Activated CD8-positive, alpha-beta T cell treated with anti-CD3 and anti-CD28 coated beads for 36 hours (primary cell): ENCODE measurements around the gene TBX1. TPM values are rescaled to one million over a fixed set of nuclear protein-coding genes. Genes with fewer than 3 reads are reported as not detected.

Experiments
- ATAC-seq: fragments of 200-7000 bp; cut with Tn5 transposase; one replicate; pipeline ENCODE4 v1.10.0; 2021; ENCODE audit warnings: mild to moderate bottlenecking, moderate library complexity
- CTCF ChIA-PET: fragments of 350-600 bp; sonication (Branson Sonifier 250); formaldehyde crosslinking; loops from one replicate; lab custom pipeline; 2021; ENCODE audit warnings: antibody characterized with exemption; lab: Charles Lee
- POLR2A ChIA-PET: fragments of 350-600 bp; sonication (Branson Sonifier 250); formaldehyde crosslinking; loops from one replicate; lab custom pipeline; 2021; ENCODE audit warnings: antibody characterized with exemption; lab: Charles Lee
- DNase-seq: peaks from one replicate; pipeline ENCODE4 v3.0.0-alpha.2; 2020
- H3K27ac Mint-ChIP-seq: one replicate; pipeline ENCODE4 v1.8.0; 2021; ENCODE audit warnings: mild to moderate bottlenecking, mixed read lengths
- H3K27me3 Mint-ChIP-seq: one replicate; pipeline ENCODE4 v1.8.0; 2021; ENCODE audit warnings: mixed read lengths
- H3K36me3 Mint-ChIP-seq: one replicate; pipeline ENCODE4 v1.8.0; 2021; ENCODE audit warnings: low read depth, mixed read lengths
- H3K4me1 Mint-ChIP-seq: one replicate; pipeline ENCODE4 v1.8.0; 2021; ENCODE audit warnings: low read depth, mixed read lengths
- H3K4me3 Mint-ChIP-seq: one replicate; pipeline ENCODE4 v1.8.0; 2021; ENCODE audit warnings: mild to moderate bottlenecking, moderate library complexity, mixed read lengths
- H3K9me3 Mint-ChIP-seq: one replicate; pipeline ENCODE4 v1.8.0; 2021; ENCODE audit warnings: mixed read lengths
- CTCF ChIP-seq: fragments of 200-600 bp; IDR thresholded peaks from one replicate; pipeline ENCODE4 v1.8.0; 2022; ENCODE audit warnings: antibody characterized with exemption, mild to moderate bottlenecking
- intact Hi-C: fragments of 100-400 bp; cut with micrococcal nuclease; formaldehyde crosslinking; loops from one replicate; pipeline ENCODE4 v1.10.0; 2022
- total RNA-seq, 2 experiments: library from RNA; stranded (reverse); gene quantifications; one replicate each; pipeline ENCODE4 v1.2.3, GENCODE V29; 2021

The TBX1 gene
- total RNA-seq, 2 experiments from 2014 or later, result not detected

DNA sequence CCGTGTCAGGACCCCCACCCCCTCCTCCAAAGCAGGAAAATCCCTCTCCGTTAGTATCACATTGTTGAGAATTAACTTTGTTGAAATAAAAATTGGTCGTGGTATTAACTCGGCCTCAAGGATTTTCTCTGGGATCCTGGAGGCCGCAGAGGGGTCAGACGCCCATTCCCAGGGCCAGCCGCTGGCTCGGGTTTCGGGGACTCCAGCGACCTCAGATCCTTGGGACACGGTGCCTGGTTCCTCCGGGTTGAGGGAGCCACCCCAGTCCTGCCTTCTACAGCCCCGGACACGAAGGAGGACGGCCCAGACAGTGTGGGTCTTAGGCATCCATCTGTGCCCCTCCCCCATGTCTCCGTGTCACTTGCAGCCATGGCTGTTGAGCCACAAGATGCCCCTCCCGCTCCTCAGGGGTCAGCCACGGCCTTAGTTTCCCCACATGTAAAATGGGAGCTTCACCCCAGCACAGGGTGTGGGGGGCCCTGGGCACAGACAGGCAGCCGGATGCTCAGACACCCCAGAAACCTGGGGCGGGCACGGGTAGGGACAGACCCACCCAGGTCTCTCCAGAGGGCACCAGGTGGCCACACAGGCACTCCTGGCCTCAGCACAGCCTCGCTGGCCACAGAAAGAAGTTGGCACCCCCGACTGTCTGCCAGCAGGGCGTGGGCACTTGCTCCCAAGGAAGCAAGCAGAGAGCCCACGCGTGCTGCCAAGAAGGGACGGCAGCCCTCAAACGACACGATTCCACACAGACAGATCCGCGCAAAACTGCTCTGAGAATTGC lies 21.7 kb upstream of the TBX1 start:
- no peak for DNase-seq
- no peaks in the 10 kb centered on the region for H3K9me3 Mint-ChIP-seq
- intact Hi-C loops, result no loop called here
- no peak for TF ChIP-seq CTCF
- H3K27me3 Mint-ChIP-seq, result no peaks in the 10 kb centered on the region
- CTCF ChIA-PET, result interaction anchor here (1.3 kb wide), 1 partner anchor 171 kb away, joined by 3 read pairs; no protein-coding TSS in a partner anchor
- H3K36me3 Mint-ChIP-seq, result no peaks in the 10 kb centered on the region
- POLR2A ChIA-PET, result no interaction called here
- no peak overlapping the region for H3K4me3 Mint-ChIP-seq
- H3K27ac Mint-ChIP-seq, result no peak overlapping the region
- no peak for ATAC-seq
- H3K4me1 Mint-ChIP-seq, result no peaks in the 10 kb centered on the region

GRCh38 chr22:19739448-19739895 lies 21.1 kb upstream of the TBX1 start:
- CTCF ChIA-PET, result no interaction called here
- no peaks in the 10 kb centered on the region for H3K36me3 Mint-ChIP-seq
- intact Hi-C loops, result no loop called here
- POLR2A ChIA-PET, result no interaction called here
- DNase-seq (no peak), ATAC-seq (no peak)
- no peaks in the 10 kb centered on the region for H3K27me3 Mint-ChIP-seq
- TF ChIP-seq CTCF, result no peak
- no peaks in the 10 kb centered on the region for H3K9me3 Mint-ChIP-seq
- H3K27ac Mint-ChIP-seq, result no peak overlapping the region
- no peak overlapping the region for H3K4me3 Mint-ChIP-seq
- H3K4me1 Mint-ChIP-seq, result no peaks in the 10 kb centered on the region

GRCh38 chr22:19739911-19740449 lies 20.6 kb upstream of the TBX1 start:
- DNase-seq (no peak), ATAC-seq (no peak)
- no peaks in the 10 kb centered on the region for H3K4me1 Mint-ChIP-seq
- H3K27ac Mint-ChIP-seq, result no peak overlapping the region
- no peaks in the 10 kb centered on the region for H3K9me3 Mint-ChIP-seq
- no peak overlapping the region for H3K4me3 Mint-ChIP-seq
- intact Hi-C loops, result no loop called here
- H3K27me3 Mint-ChIP-seq, result no peaks in the 10 kb centered on the region
- H3K36me3 Mint-ChIP-seq, result no peaks in the 10 kb centered on the region
- POLR2A ChIA-PET, result no interaction called here
- TF ChIP-seq CTCF, result no peak
- CTCF ChIA-PET, result no interaction called here

DNA sequence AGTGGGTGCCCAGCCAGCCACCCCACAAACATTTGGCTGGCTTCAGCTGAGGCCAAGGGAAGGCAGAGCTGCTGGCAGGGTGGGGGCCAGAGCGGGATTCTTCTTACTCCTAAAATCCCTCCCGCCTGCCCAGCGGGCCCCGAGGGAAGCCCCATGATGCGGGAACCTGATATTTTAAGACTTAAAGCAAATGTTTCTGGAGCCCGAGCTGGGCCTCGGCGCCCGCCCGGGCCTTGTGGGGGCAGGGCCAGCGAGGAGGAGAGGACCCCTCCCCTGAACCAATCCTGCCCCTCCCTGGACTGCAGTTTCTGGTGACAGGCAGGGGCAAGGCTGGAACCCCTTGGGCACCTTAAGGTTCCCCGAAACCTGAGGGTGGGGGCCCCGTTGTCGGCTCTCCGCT lies 20.0 kb upstream of the TBX1 start:
- DNase-seq (no peak), ATAC-seq (no peak)
- Mint-ChIP-seq H3K36me3 (no peaks in the 10 kb centered on the region), H3K4me1 (no peaks in the 10 kb centered on the region), H3K4me3 (no peak overlapping the region), H3K27ac (no peak overlapping the region), H3K9me3 (no peaks in the 10 kb centered on the region), H3K27me3 (no peaks in the 10 kb centered on the region)
- intact Hi-C loops, result no loop called here
- POLR2A ChIA-PET, result no interaction called here
- CTCF ChIA-PET, result no interaction called here
- TF ChIP-seq CTCF, result no peak

- ATAC-seq (no peak), DNase-seq (no peak)
- Mint-ChIP-seq H3K27me3 (no peaks in the 10 kb centered on the region), H3K9me3 (no peaks in the 10 kb centered on the region), H3K36me3 (no peaks in the 10 kb centered on the region), H3K4me1 (no peaks in the 10 kb centered on the region), H3K27ac (no peak overlapping the region), H3K4me3 (no peak overlapping the region)
- intact Hi-C loops, result no loop called here
- CTCF ChIA-PET, result interaction anchor here (2.0 kb wide), 1 partner anchor 11 kb away, joined by 12 read pairs; no protein-coding TSS in a partner anchor
- TF ChIP-seq CTCF, result no peak
- POLR2A ChIA-PET, result no interaction called here
Observed at GRCh38 chr22:19741053-19741452, 19.5 kb upstream of the TBX1 start.
